SU-DHL-6 (cell line): ENCODE measurements around the gene CXXC4.

Experiments
- H2AFZ ChIP-seq: fragments of 200-600 bp; sonication (generic); 2 replicates; pipeline ENCODE4 v1.6.1; 2014; ENCODE audit warnings: low read depth, mild to moderate bottlenecking, moderate library complexity, mixed read lengths, antibody characterized with exemption, low read length; ENCODE audit not compliant: severe bottlenecking
- H3F3A ChIP-seq: fragments of 200-600 bp; shearing (Covaris generic); 2 replicates; pipeline ENCODE4 v1.6.0; 2016; ENCODE audit warnings: antibody characterized with exemption, mild to moderate bottlenecking; ENCODE audit not compliant: insufficient read depth
- H3K27ac ChIP-seq: fragments of 200-600 bp; sonication (generic); 2 replicates; pipeline ENCODE4 v1.5.1; 2016; ENCODE audit warnings: low read depth, mild to moderate bottlenecking, low read length, moderate library complexity, mixed read lengths
- H3K27me3 ChIP-seq: fragments of 200-600 bp; sonication (generic), shearing (Covaris generic); 2 replicates; pipeline ENCODE4 v1.6.0; 2014; ENCODE audit warnings: mild to moderate bottlenecking, low read length
- H3K36me3 ChIP-seq: fragments of 200-600 bp; sonication (generic); 2 replicates; pipeline ENCODE4 v1.6.1; 2014; ENCODE audit warnings: mild to moderate bottlenecking, low read length, mixed read lengths
- H3K4me2 ChIP-seq: fragments of 300-600, 200-600 bp; shearing (Covaris generic), sonication (generic); 2 replicates; pipeline ENCODE4 v1.6.0; 2014; ENCODE audit warnings: low read length, low read depth, mild to moderate bottlenecking; ENCODE audit not compliant: poor library complexity, severe bottlenecking
- H3K4me3 ChIP-seq: fragments of 200-600 bp; sonication (generic); 2 replicates; pipeline ENCODE4 v1.5.1; 2014; ENCODE audit warnings: antibody characterized with exemption, low read length, mild to moderate bottlenecking, mixed read lengths; ENCODE audit not compliant: insufficient read depth, poor library complexity, severe bottlenecking
- H3K79me2 ChIP-seq: fragments of 200-600 bp; sonication (generic); 2 replicates; pipeline ENCODE4 v1.6.1; 2014; ENCODE audit warnings: mild to moderate bottlenecking, low read length, moderate library complexity; ENCODE audit not compliant: insufficient read depth
- H3K9ac ChIP-seq: fragments of 200-600 bp; sonication (generic); 2 replicates; pipeline ENCODE4 v1.7.0; 2014; ENCODE audit warnings: mild to moderate bottlenecking, low read length
- H3K9me2 ChIP-seq: fragments of 200-600 bp; sonication (generic); replicated peaks from 2 replicates; pipeline ENCODE4 v1.6.1; 2014; ENCODE audit warnings: low read length; ENCODE audit not compliant: insufficient read depth
- H3K9me3 ChIP-seq: fragments of 200-600 bp; sonication (generic); 2 replicates; pipeline ENCODE4 v1.6.1; 2014; ENCODE audit warnings: low read length, mixed read lengths; ENCODE audit not compliant: insufficient read depth
- H4K20me1 ChIP-seq: fragments of 200-600 bp; sonication (generic); 2 replicates; pipeline ENCODE4 v1.6.1; 2014; ENCODE audit warnings: low read depth, mild to moderate bottlenecking, antibody characterized with exemption, low read length, moderate library complexity, mixed read lengths
- CTCF ChIP-seq: fragments of 200-600 bp; sonication (generic); IDR thresholded peaks from one replicate; pipeline ENCODE4 v1.5.1; 2017; ENCODE audit warnings: antibody characterized with exemption, mild to moderate bottlenecking, low read length, moderate library complexity; ENCODE audit not compliant: insufficient read depth, poor library complexity, severe bottlenecking
- EZH2phosphoT487 ChIP-seq: fragments of 200-600 bp; sonication (generic), shearing (Covaris generic); conservative IDR thresholded peaks from 2 replicates; pipeline ENCODE4 v1.6.1; 2018; ENCODE audit warnings: mild to moderate bottlenecking, antibody characterized with exemption, low read length, moderate library complexity, mixed read lengths

CXXC4 gene

DNA sequence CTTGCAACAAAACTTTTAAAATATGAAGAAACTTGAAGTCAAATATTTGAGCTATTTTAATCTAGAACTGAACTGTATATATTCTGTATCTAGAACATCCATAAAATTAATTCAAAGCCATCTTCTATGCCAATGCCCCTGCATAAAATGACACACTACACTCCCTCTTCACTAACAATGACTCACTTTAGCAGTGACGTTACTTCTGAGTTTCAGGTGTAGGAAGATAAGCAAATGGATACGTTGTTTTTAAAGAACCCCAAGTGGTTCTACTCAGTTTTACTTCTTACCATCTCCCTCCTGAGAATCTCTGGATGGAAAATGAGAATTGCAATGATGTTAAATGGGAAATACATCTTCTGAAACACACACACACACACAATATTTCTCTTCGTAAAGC is 45.2 kb downstream of the CXXC4 start:
- Histone ChIP-seq H3K9ac (no peak overlapping the region), H3F3A (no peaks in the 10 kb centered on the region), H3K9me3 (no peaks in the 10 kb centered on the region), H3K79me2 (no peaks in the 10 kb centered on the region), H3K36me3 (no peaks in the 10 kb centered on the region), H2AFZ (no peak overlapping the region), H3K4me3 (no peak overlapping the region), H3K27me3 (no peaks in the 10 kb centered on the region), H3K9me2 (no peaks in the 10 kb centered on the region), H3K4me2 (no peak overlapping the region), H3K27ac (no peak overlapping the region), H4K20me1 (no peaks in the 10 kb centered on the region)
- TF ChIP-seq EZH2phosphoT487 (no peak), CTCF (no peak)

- Histone ChIP-seq H3K36me3 (no peaks in the 10 kb centered on the region), H3K27ac (no peak overlapping the region), H3K79me2 (no peaks in the 10 kb centered on the region), H3K9me2 (no peaks in the 10 kb centered on the region), H3K9ac (no peak overlapping the region), H3K9me3 (no peaks in the 10 kb centered on the region), H3K27me3 (no peaks in the 10 kb centered on the region), H4K20me1 (no peaks in the 10 kb centered on the region), H2AFZ (no peak overlapping the region), H3K4me2 (no peak overlapping the region), H3K4me3 (no peak overlapping the region), H3F3A (no peaks in the 10 kb centered on the region)
- TF ChIP-seq CTCF (no peak), EZH2phosphoT487 (no peak)
These were observed 47.4 kb downstream of the CXXC4 start for GRCh38 chr4:104447294-104447693.

GRCh38 chr4:104446431-104447278 is 48.0 kb downstream of the CXXC4 start:
- Histone ChIP-seq H3K79me2 (no peaks in the 10 kb centered on the region), H3K36me3 (no peaks in the 10 kb centered on the region), H3K27me3 (no peaks in the 10 kb centered on the region), H2AFZ (no peak overlapping the region), H3K9me2 (no peaks in the 10 kb centered on the region), H3K4me3 (no peak overlapping the region), H3K27ac (no peak overlapping the region), H3K9ac (no peak overlapping the region), H3K4me2 (no peak overlapping the region), H3F3A (no peaks in the 10 kb centered on the region), H4K20me1 (no peaks in the 10 kb centered on the region), H3K9me3 (no peaks in the 10 kb centered on the region)
- TF ChIP-seq CTCF (no peak), EZH2phosphoT487 (no peak)
